HG03520 (cell line): Measurements from ENCODE around the gene PRR33.

Experiments used
- ATAC-seq: cut with Tn5 transposase; IDR thresholded peaks from one replicate; pipeline ENCODE4 v1.9.1; 2021; ENCODE audit warnings: mild to moderate bottlenecking, moderate library complexity; ENCODE audit not compliant: unreplicated experiment

The PRR33 gene

GRCh38 chr11:1917523-1918435, 26.1 kb upstream of the PRR33 start:
- ATAC-seq: no peak

- no peak for ATAC-seq
Measured at GRCh38 chr11:1916986-1917522, 25.4 kb upstream of the PRR33 start.

GRCh38 chr11:1916132-1916985, 24.7 kb upstream of the PRR33 start:
- ATAC-seq: no peak

- no peak for ATAC-seq
Measured at GRCh38 chr11:1915795-1916131, 24.1 kb upstream of the PRR33 start.

GRCh38 chr11:1913271-1914060, 21.8 kb upstream of the PRR33 start:
- ATAC-seq: no peak

- no peak for ATAC-seq
Measured at GRCh38 chr11:1912289-1912878, 20.7 kb upstream of the PRR33 start.

GRCh38 chr11:1909524-1909923, 17.8 kb upstream of the PRR33 start:
- no peak for ATAC-seq

GRCh38 chr11:1908618-1909017, 16.9 kb upstream of the PRR33 start:
- ATAC-seq: no peak

GRCh38 chr11:1906611-1907423, 15.1 kb upstream of the PRR33 start:
- no peak for ATAC-seq

GRCh38 chr11:1906181-1906580, 14.5 kb upstream of the PRR33 start:
- ATAC-seq: no peak

GRCh38 chr11:1899686-1900085, 8.0 kb upstream of the PRR33 start:
- ATAC-seq: no peak

- no peak for ATAC-seq
Measured at GRCh38 chr11:1899090-1899489, 7.4 kb upstream of the PRR33 start.

- ATAC-seq: no peak
Measured at GRCh38 chr11:1896923-1897322, 5.2 kb upstream of the PRR33 start.

GRCh38 chr11:1896468-1896867, 4.8 kb upstream of the PRR33 start:
- no peak for ATAC-seq

GRCh38 chr11:1894759-1895158, 3.1 kb upstream of the PRR33 start:
- no peak for ATAC-seq

GRCh38 chr11:1893581-1894359, 2.1 kb upstream of the PRR33 start:
- no peak for ATAC-seq

- no peak for ATAC-seq
Measured at GRCh38 chr11:1892558-1892957, 863 bp upstream of the PRR33 start.

- ATAC-seq: no peak
Measured at GRCh38 chr11:1892116-1892515, 421 bp upstream of the PRR33 start.
